ENCODE results near the gene ANXA3. TPM values are rescaled to one million over a fixed set of nuclear protein-coding genes. Genes with fewer than 3 reads are reported as not detected.

ANXA3 gene
- polyA plus RNA-seq, 1 donor from 2014 or later = 0.27 TPM

DNA sequence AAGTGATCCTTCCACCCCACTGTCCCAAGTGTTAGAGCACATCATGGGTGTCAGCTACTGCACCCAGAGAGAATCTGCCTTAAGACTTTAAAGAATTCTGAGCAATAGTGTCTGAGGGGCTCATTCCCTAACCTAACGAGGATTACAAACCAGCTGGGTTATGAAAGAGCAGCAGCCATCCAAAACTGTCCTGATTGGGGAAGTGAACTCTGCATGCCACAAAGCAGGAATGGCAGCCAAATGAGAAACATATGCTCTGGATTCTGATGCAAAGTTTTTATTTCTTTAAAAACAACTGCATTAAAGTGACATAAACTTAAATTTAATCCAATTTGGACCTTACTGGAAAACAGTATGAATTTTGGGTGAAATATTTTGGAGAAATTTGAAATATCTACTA is 103.2 kb downstream of the ANXA3 start:
- no peak overlapping the region for H2AFZ ChIP-seq (ENCODE audit: low read depth, low read length)
- H3K79me2 ChIP-seq (replicated peaks; ENCODE audit: insufficient read depth, low read length) = no peaks in the 10 kb centered on the region
- no peaks in the 10 kb centered on the region for H3F3A ChIP-seq (ENCODE audit: insufficient read depth, low read length, poor library complexity, severe bottlenecking)
- no peaks in the 10 kb centered on the region for H3K27me3 ChIP-seq (ENCODE audit: insufficient read depth, low read depth, low read length)
- H3K27ac ChIP-seq (ENCODE audit: low read length) = no peak overlapping the region
- H3K4me3 ChIP-seq (ENCODE audit: low read length) = no peak overlapping the region
- TF ChIP-seq EZH2 (IDR thresholded peaks at IDR 0.05; ENCODE audit: borderline replicate concordance, insufficient read depth, low read length, poor library complexity, severe bottlenecking) = no peak
- TF ChIP-seq REST (IDR thresholded peaks at IDR 0.05; ENCODE audit: borderline replicate concordance) = no peak
- TF ChIP-seq EP300 (conservative IDR thresholded peaks at IDR 0.05; ENCODE audit: poor library complexity, severe bottlenecking) = no peak
- TF ChIP-seq TAF1 (IDR thresholded peaks at IDR 0.05; ENCODE audit: low read depth) = no peak
- TF ChIP-seq POLR2AphosphoS5 (IDR thresholded peaks at IDR 0.05) = no peak
- TF ChIP-seq RAD21 (conservative IDR thresholded peaks at IDR 0.05) = no peak
- no peak for TF ChIP-seq CTCF (IDR thresholded peaks at IDR 0.05; ENCODE audit: poor library complexity, severe bottlenecking)
- no peak for TF ChIP-seq MXI1 (conservative IDR thresholded peaks at IDR 0.05; ENCODE audit: poor library complexity, severe bottlenecking)
- H3K9ac ChIP-seq (ENCODE audit: low read length) = no peak overlapping the region
- no peaks in the 10 kb centered on the region for H3K9me2 ChIP-seq (ENCODE audit: insufficient read depth, low read length)
- H3K36me3 ChIP-seq (ENCODE audit: insufficient read depth, low read length) = no peaks in the 10 kb centered on the region
- H3K4me2 ChIP-seq (ENCODE audit: low read length) = no peak overlapping the region
- H3K9me3 ChIP-seq (ENCODE audit: low read length) = no peaks in the 10 kb centered on the region
- H4K20me1 ChIP-seq (ENCODE audit: insufficient read depth) = no peaks in the 10 kb centered on the region

DNA sequence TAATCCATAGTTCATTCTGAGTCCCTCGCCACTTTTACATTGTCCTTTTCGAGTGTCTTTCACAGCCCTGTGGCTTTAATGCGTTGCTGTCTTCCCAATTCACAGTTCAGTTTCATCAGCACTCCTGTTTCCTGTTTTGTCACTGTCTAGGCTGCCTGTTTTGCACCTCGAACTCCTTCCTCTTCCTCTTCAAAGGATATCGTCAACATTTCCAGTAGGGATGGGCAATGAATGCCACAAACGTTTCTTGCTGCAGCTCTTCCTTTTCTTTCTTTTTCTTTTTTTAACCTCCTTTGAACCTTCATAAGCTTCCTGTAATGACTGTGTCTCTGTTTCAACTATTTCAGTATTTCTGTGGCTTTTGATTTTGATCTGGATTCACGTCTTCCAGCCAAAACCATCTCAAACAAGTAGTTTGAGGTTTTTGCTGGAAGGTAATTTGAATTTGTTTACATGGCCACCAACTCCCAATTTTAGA is 105.4 kb downstream of the ANXA3 start:
- Histone ChIP-seq H2AFZ (ENCODE audit: low read depth, low read length) (no peak overlapping the region), H3K9me2 (ENCODE audit: insufficient read depth, low read length) (no peaks in the 10 kb centered on the region), H3K4me2 (ENCODE audit: low read length) (no peak overlapping the region), H4K20me1 (ENCODE audit: insufficient read depth) (no peaks in the 10 kb centered on the region), H3F3A (ENCODE audit: insufficient read depth, low read length, poor library complexity, severe bottlenecking) (no peaks in the 10 kb centered on the region), H3K9me3 (ENCODE audit: low read length) (no peaks in the 10 kb centered on the region), H3K79me2 (replicated peaks; ENCODE audit: insufficient read depth, low read length) (no peaks in the 10 kb centered on the region), H3K4me3 (ENCODE audit: low read length) (no peak overlapping the region), H3K27ac (ENCODE audit: low read length) (no peak overlapping the region), H3K27me3 (ENCODE audit: insufficient read depth, low read depth, low read length) (no peaks in the 10 kb centered on the region), H3K9ac (ENCODE audit: low read length) (no peak overlapping the region), H3K36me3 (ENCODE audit: insufficient read depth, low read length) (no peaks in the 10 kb centered on the region)
- TF ChIP-seq RAD21 (conservative IDR thresholded peaks at IDR 0.05) (no peak), MXI1 (conservative IDR thresholded peaks at IDR 0.05; ENCODE audit: poor library complexity, severe bottlenecking) (no peak)

DNA sequence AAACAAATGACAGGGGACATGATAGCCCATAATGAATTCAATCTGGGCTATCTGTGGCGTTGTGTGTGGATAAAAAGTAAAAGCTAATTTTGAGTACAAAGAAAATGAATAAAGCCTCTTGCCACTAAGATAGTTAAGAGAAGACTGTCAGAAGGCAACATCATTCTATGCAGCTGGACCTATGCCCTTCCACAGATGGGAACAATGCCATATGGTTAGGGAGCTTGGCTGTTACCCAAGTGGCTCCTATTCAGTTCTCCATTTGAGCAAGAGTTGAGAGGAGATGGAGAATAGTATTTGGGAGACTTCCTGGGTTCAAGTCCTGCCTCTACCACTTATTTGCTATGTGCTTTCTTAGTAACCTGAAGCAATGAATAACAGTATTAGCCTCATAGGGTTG is 107.7 kb downstream of the ANXA3 start:
- Histone ChIP-seq H3K4me3 (ENCODE audit: low read length) (no peak overlapping the region), H3K9me2 (ENCODE audit: insufficient read depth, low read length) (no peaks in the 10 kb centered on the region), H2AFZ (ENCODE audit: low read depth, low read length) (no peak overlapping the region), H3K27ac (ENCODE audit: low read length) (no peak overlapping the region), H3K36me3 (ENCODE audit: insufficient read depth, low read length) (no peaks in the 10 kb centered on the region), H3K27me3 (ENCODE audit: insufficient read depth, low read depth, low read length) (no peaks in the 10 kb centered on the region), H3K9me3 (ENCODE audit: low read length) (no peaks in the 10 kb centered on the region), H3K79me2 (replicated peaks; ENCODE audit: insufficient read depth, low read length) (no peaks in the 10 kb centered on the region), H3K9ac (ENCODE audit: low read length) (no peak overlapping the region), H4K20me1 (ENCODE audit: insufficient read depth) (no peaks in the 10 kb centered on the region), H3F3A (ENCODE audit: insufficient read depth, low read length, poor library complexity, severe bottlenecking) (no peaks in the 10 kb centered on the region), H3K4me2 (ENCODE audit: low read length) (no peak overlapping the region)
- no peak for TF ChIP-seq RAD21 (conservative IDR thresholded peaks at IDR 0.05)
- TF ChIP-seq SMC3 (conservative IDR thresholded peaks at IDR 0.05; ENCODE audit: poor library complexity) = no peak
- no peak for TF ChIP-seq EZH2 (IDR thresholded peaks at IDR 0.05; ENCODE audit: borderline replicate concordance, insufficient read depth, low read length, poor library complexity, severe bottlenecking)
- no peak for TF ChIP-seq MXI1 (conservative IDR thresholded peaks at IDR 0.05; ENCODE audit: poor library complexity, severe bottlenecking)
- TF ChIP-seq EP300 (conservative IDR thresholded peaks at IDR 0.05; ENCODE audit: poor library complexity, severe bottlenecking) = no peak
- TF ChIP-seq REST (IDR thresholded peaks at IDR 0.05; ENCODE audit: borderline replicate concordance) = no peak
- no peak for TF ChIP-seq POLR2AphosphoS5 (IDR thresholded peaks at IDR 0.05)
- TF ChIP-seq CTCF (IDR thresholded peaks at IDR 0.05; ENCODE audit: poor library complexity, severe bottlenecking) = no peak
- no peak for TF ChIP-seq TAF1 (IDR thresholded peaks at IDR 0.05; ENCODE audit: low read depth)

Data from neural cell (in vitro differentiated cells).